ENCODE results near the gene B4GALNT2.

DNA sequence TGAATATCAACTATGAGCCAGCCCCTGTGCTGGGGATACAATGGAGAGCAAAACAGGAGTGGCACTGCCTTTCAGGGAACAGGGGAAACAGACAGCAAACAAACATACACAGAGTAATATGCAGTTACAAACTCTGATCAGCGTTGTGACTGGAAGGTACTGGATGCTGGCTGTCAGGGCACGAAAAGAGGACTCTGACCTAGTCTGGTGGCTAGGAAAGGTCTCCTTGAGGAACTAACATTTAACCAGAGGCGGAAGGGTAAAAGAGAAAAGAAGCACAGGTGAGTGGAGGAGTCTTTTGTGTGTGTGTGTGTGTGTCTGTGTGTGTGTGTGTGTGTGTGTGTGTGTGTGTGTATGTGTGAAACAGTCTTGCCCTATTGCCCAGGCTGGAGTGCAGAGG is 12.4 kb upstream of the B4GALNT2 start:
- no peak for TF ChIP-seq BACH2 (CRISPR knock-in tag; IDR thresholded peaks at IDR 0.05; ENCODE audit: borderline replicate concordance)
- no peak for TF ChIP-seq PPARA (CRISPR knock-in tag; IDR thresholded peaks at IDR 0.05; ENCODE audit: borderline replicate concordance)
- TF ChIP-seq, protein P1, sequence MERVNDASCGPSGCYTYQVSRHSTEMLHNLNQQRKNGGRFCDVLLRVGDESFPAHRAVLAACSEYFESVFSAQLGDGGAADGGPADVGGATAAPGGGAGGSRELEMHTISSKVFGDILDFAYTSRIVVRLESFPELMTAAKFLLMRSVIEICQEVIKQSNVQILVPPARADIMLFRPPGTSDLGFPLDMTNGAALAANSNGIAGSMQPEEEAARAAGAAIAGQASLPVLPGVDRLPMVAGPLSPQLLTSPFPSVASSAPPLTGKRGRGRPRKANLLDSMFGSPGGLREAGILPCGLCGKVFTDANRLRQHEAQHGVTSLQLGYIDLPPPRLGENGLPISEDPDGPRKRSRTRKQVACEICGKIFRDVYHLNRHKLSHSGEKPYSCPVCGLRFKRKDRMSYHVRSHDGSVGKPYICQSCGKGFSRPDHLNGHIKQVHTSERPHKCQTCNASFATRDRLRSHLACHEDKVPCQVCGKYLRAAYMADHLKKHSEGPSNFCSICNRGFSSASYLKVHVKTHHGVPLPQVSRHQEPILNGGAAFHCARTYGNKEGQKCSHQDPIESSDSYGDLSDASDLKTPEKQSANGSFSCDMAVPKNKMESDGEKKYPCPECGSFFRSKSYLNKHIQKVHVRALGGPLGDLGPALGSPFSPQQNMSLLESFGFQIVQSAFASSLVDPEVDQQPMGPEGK (CRISPR knock-in tag; IDR thresholded peaks at IDR 0.05; ENCODE audit: borderline replicate concordance), result no peak
- no peak for TF ChIP-seq TCF4 (CRISPR knock-in tag; IDR thresholded peaks at IDR 0.05; ENCODE audit: borderline replicate concordance)
- TF ChIP-seq SNAI2 (CRISPR knock-in tag; IDR thresholded peaks at IDR 0.05), result no peak
- no peak for TF ChIP-seq ZNF565 (CRISPR knock-in tag; conservative IDR thresholded peaks at IDR 0.05; ENCODE audit: low read depth)
- TF ChIP-seq CSDC2 (CRISPR knock-in tag; IDR thresholded peaks at IDR 0.05), result no peak
- no peak for TF ChIP-seq ISL1 (CRISPR knock-in tag; IDR thresholded peaks at IDR 0.05)
